Measurements from ENCODE around the gene PSD2.

DNA sequence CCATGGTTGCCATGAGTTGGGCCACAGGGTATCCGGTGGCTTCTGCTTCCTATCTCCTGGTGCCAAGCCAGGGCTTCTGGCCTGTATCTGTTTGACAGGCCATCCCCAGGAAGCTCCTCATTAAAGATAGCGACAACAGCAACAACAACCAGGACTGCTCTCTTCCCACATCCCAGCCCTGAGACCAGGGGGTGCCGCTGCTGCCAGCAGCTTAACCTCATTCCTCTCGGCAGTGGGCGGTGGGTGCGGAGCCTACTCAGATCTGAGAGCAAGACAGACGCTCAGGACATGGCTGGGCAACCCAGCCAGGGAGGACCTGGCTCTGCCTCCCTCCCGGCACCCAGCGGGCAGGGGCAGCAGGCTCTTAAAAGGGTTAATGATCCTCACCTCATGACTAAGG lies 98.3 kb downstream of the PSD2 start:
- TF ChIP-seq POLR2A (IDR thresholded peaks at IDR 0.05) = no peak
- TF ChIP-seq, protein P1, sequence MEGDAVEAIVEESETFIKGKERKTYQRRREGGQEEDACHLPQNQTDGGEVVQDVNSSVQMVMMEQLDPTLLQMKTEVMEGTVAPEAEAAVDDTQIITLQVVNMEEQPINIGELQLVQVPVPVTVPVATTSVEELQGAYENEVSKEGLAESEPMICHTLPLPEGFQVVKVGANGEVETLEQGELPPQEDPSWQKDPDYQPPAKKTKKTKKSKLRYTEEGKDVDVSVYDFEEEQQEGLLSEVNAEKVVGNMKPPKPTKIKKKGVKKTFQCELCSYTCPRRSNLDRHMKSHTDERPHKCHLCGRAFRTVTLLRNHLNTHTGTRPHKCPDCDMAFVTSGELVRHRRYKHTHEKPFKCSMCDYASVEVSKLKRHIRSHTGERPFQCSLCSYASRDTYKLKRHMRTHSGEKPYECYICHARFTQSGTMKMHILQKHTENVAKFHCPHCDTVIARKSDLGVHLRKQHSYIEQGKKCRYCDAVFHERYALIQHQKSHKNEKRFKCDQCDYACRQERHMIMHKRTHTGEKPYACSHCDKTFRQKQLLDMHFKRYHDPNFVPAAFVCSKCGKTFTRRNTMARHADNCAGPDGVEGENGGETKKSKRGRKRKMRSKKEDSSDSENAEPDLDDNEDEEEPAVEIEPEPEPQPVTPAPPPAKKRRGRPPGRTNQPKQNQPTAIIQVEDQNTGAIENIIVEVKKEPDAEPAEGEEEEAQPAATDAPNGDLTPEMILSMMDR (IDR thresholded peaks at IDR 0.05) = no peak
